Measurements from ENCODE around the gene ELOA. TPM values are rescaled to one million over a fixed set of nuclear protein-coding genes. Genes with fewer than 3 reads are reported as not detected.

Gene ELOA
- total and polyA plus RNA-seq, 2 of the 13 experiments (the other 11 are each of a cell fraction or from before 2014, with no cell fraction given) = 14.2 to 28.5 TPM

DNA sequence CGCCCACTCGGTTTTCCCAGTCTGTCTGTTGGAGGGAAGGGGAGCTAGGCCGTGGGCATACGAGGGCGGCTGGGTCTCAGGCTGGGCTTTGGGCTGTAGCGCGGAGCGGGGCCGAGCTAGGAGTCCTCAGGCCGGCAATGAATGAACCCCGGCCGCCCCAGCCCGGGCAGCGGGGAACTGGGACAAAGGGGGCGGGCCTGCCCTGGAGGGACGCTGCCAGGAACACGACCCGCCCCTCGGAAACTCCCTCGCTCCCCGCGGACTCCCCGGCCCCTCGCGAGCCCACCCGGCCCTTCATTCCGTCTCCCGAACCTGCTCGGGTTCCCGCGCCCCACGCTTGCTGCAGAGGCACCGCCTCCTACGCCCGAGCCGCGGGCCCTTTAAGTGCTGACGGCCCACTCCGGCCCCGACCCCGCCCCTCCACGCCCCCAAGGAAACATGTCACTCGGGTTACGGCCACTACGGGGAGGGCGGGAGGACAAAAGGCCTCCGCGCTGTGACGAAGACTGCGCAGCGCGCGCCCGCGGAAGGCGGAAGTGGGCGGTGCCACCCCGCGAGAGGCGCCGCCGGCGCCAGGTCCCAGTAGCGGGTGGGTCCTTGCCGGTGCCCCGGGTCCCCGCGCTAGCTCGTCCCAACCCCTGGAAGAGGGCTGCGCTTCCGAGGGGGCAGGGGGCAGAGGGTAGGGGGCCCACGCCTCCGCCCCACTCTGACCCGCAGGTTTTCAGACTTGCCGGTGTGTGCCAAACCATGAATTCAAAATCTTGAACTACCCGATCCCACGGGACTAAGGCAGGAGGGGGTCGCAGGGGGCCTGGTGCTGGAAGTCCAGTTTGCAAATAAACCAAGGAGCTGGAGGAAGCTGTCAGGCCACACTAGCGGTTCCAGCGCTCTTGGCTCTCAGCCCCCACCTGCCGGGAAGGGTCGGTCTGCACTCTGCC is 57.4 kb downstream of the ELOA start, which contains the start of gene GALE (continued):
- TF ChIP-seq ZBTB14 (CRISPR knock-in tag; IDR thresholded peaks at IDR 0.05) (peak; percentile 96), JUN (CRISPR knock-in tag; IDR thresholded peaks at IDR 0.05) (no peak; the same call in 1 of the 2 replicates), ZNF589 (CRISPR knock-in tag; conservative IDR thresholded peaks at IDR 0.05) (peak; percentile 18), BRD4 (CRISPR knock-in tag; IDR thresholded peaks at IDR 0.05) (no peak), RNF219 (CRISPR knock-in tag; IDR thresholded peaks at IDR 0.05) (no peak), ASH2L (IDR thresholded peaks at IDR 0.05; ENCODE audit: insufficient read length, low read depth, low read length) (peak; percentile 14), ARHGAP35 (CRISPR knock-in tag; IDR thresholded peaks at IDR 0.05; ENCODE audit: borderline replicate concordance) (0 out of 2 replicates have a peak, but pooled peaks have one; percentile 31), ZNF891 (CRISPR knock-in tag; IDR thresholded peaks at IDR 0.05) (peak; percentile 36; the same call in 1 of the 2 replicates), EEA1 (CRISPR knock-in tag; IDR thresholded peaks at IDR 0.05; ENCODE audit: borderline replicate concordance) (no peak; the same call in 1 of the 2 replicates), ZNF740 (CRISPR knock-in tag; IDR thresholded peaks at IDR 0.05) (0 out of 2 replicates have a peak, but pooled peaks have one; percentile 19), ZFP36L1 (CRISPR knock-in tag; IDR thresholded peaks at IDR 0.05) (no peak), CAMTA2 (CRISPR knock-in tag; IDR thresholded peaks at IDR 0.05; ENCODE audit: borderline replicate concordance) (no peak), EZH2 (conservative IDR thresholded peaks at IDR 0.05; ENCODE audit: low read depth, low read length) (no peak), PLSCR1 (CRISPR knock-in tag; IDR thresholded peaks at IDR 0.05; ENCODE audit: borderline replicate concordance) (no peak), ZNF570 (CRISPR knock-in tag; IDR thresholded peaks at IDR 0.05; ENCODE audit: borderline replicate concordance) (no peak), ZBTB3 (CRISPR knock-in tag; IDR thresholded peaks at IDR 0.05; ENCODE audit: borderline replicate concordance, low read depth) (no peak), ZNF326 (CRISPR knock-in tag; IDR thresholded peaks at IDR 0.05; ENCODE audit: borderline replicate concordance) (no peak), ZNF451 (CRISPR knock-in tag; IDR thresholded peaks at IDR 0.05) (peak; percentile 9; the same call in 1 of the 2 replicates), ZNF678 (CRISPR knock-in tag; IDR thresholded peaks at IDR 0.05) (peak; percentile 92; the same call in 1 of the 2 replicates), ZNF562 (CRISPR knock-in tag; IDR thresholded peaks at IDR 0.05; ENCODE audit: borderline replicate concordance) (no peak), ZNF713 (CRISPR knock-in tag; IDR thresholded peaks at IDR 0.05) (no peak)
- TF ChIP-seq, protein P1, sequence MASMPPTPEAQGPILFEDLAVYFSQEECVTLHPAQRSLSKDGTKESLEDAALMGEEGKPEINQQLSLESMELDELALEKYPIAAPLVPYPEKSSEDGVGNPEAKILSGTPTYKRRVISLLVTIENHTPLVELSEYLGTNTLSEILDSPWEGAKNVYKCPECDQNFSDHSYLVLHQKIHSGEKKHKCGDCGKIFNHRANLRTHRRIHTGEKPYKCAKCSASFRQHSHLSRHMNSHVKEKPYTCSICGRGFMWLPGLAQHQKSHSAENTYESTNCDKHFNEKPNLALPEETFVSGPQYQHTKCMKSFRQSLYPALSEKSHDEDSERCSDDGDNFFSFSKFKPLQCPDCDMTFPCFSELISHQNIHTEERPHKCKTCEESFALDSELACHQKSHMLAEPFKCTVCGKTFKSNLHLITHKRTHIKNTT (CRISPR knock-in tag; IDR thresholded peaks at IDR 0.05) = no peak
